Type B pancreatic cell (in vitro differentiated cells): ENCODE results near the gene HCRTR1. TPM values are rescaled to one million over a fixed set of nuclear protein-coding genes. Genes with fewer than 3 reads are reported as not detected.

ENCODE experiments used
- DNase-seq: peaks from one replicate; pipeline ENCODE4 v3.0.0; 2021; ENCODE audit warnings: mixed read lengths; ENCODE audit not compliant: unreplicated experiment; ENCODE audit errors: extremely low spot score
- H3K27ac Mint-ChIP-seq: 2 replicates; pipeline ENCODE4 v1.8.0; 2021; ENCODE audit warnings: mild to moderate bottlenecking, mixed read lengths
- H3K27me3 Mint-ChIP-seq: 2 replicates; pipeline ENCODE4 v1.8.0; 2021; ENCODE audit warnings: mixed read lengths
- H3K36me3 Mint-ChIP-seq: 2 replicates; pipeline ENCODE4 v1.8.0; 2021; ENCODE audit warnings: mixed read lengths
- H3K4me1 Mint-ChIP-seq: one replicate; pipeline ENCODE4 v1.8.0; 2021; ENCODE audit warnings: mixed read lengths; ENCODE audit not compliant: unreplicated experiment
- H3K4me3 Mint-ChIP-seq: 2 replicates; pipeline ENCODE4 v1.8.0; 2021; ENCODE audit warnings: mild to moderate bottlenecking, mixed read lengths
- H3K9me3 Mint-ChIP-seq: 2 replicates; pipeline ENCODE4 v1.8.0; 2021; ENCODE audit warnings: mixed read lengths
- CTCF ChIP-seq: fragments of 200-600 bp; sonication (generic); conservative IDR thresholded peaks from 2 replicates; pipeline ENCODE4 v1.5.0; 2021; ENCODE audit warnings: antibody characterized with exemption, mild to moderate bottlenecking
- total RNA-seq: library from RNA; stranded (reverse); gene quantifications from 2 replicates; pipeline ENCODE4 v1.2.1, GENCODE V29; 2021; ENCODE audit warnings: low replicate concordance

The HCRTR1 gene
- total RNA-seq, 1 donor from 2014 or later: not detected

GRCh38 chr1:31671561-31672201 lies 54.2 kb downstream of the HCRTR1 start:
- no peaks in the 10 kb centered on the region for H3K36me3 Mint-ChIP-seq
- H3K27ac Mint-ChIP-seq: no peak overlapping the region
- DNase-seq: no peak
- H3K27me3 Mint-ChIP-seq: peaks cover 21% of the 10 kb centered on the region
- peaks cover 18% of the 10 kb centered on the region for H3K4me1 Mint-ChIP-seq
- TF ChIP-seq CTCF: no peak
- H3K4me3 Mint-ChIP-seq: no peak overlapping the region
- H3K9me3 Mint-ChIP-seq: no peaks in the 10 kb centered on the region

GRCh38 chr1:31672986-31673385 lies 55.5 kb downstream of the HCRTR1 start:
- Mint-ChIP-seq H3K27me3 (peaks cover 25% of the 10 kb centered on the region), H3K27ac (no peak overlapping the region), H3K9me3 (no peaks in the 10 kb centered on the region), H3K4me1 (peaks cover 16% of the 10 kb centered on the region), H3K36me3 (no peaks in the 10 kb centered on the region), H3K4me3 (no peak overlapping the region)
- no peak for TF ChIP-seq CTCF
- DNase-seq: no peak

GRCh38 chr1:31673433-31673832 lies 55.9 kb downstream of the HCRTR1 start:
- Mint-ChIP-seq H3K9me3 (no peaks in the 10 kb centered on the region), H3K4me1 (peaks cover 16% of the 10 kb centered on the region)

GRCh38 chr1:31674626-31675025 lies 57.1 kb downstream of the HCRTR1 start:
- H3K9me3 Mint-ChIP-seq: no peaks in the 10 kb centered on the region
- H3K36me3 Mint-ChIP-seq: no peaks in the 10 kb centered on the region
- DNase-seq: no peak
- no peak for TF ChIP-seq CTCF
- H3K4me3 Mint-ChIP-seq: no peak overlapping the region
- peaks cover 19% of the 10 kb centered on the region for H3K27me3 Mint-ChIP-seq
- H3K4me1 Mint-ChIP-seq: peaks cover 8% of the 10 kb centered on the region
- H3K27ac Mint-ChIP-seq: no peak overlapping the region

More at GRCh38 chr1:31673433-31673832, 55.9 kb downstream of the HCRTR1 start:
- H3K36me3 Mint-ChIP-seq: no peaks in the 10 kb centered on the region
- DNase-seq: no peak
- no peak for TF ChIP-seq CTCF
- H3K27me3 Mint-ChIP-seq: peaks cover 25% of the 10 kb centered on the region
- H3K4me3 Mint-ChIP-seq: no peak overlapping the region
- H3K27ac Mint-ChIP-seq: no peak overlapping the region

GRCh38 chr1:31675161-31675560 lies 57.7 kb downstream of the HCRTR1 start:
- no peak for TF ChIP-seq CTCF
- Mint-ChIP-seq H3K36me3 (no peaks in the 10 kb centered on the region), H3K27ac (no peak overlapping the region), H3K27me3 (peaks cover 14% of the 10 kb centered on the region), H3K4me3 (no peak overlapping the region), H3K4me1 (peaks cover 3% of the 10 kb centered on the region), H3K9me3 (no peaks in the 10 kb centered on the region)
- no peak for DNase-seq
